HL-60 (cell line): ENCODE measurements around the gene SSX4.

Experiments
- POLR2AphosphoS5 ChIP-seq: IDR thresholded peaks from 2 replicates; pipeline ENCODE4 v1.6.1; 2012; ENCODE audit warnings: low read depth
- TF ChIP-seq, protein P1 (sequence below): IDR thresholded peaks from one replicate; pipeline ENCODE4 v1.5.1; 2011; ENCODE audit warnings: low read length, control low read depth, inconsistent platforms; ENCODE audit not compliant: insufficient read depth

DNA sequence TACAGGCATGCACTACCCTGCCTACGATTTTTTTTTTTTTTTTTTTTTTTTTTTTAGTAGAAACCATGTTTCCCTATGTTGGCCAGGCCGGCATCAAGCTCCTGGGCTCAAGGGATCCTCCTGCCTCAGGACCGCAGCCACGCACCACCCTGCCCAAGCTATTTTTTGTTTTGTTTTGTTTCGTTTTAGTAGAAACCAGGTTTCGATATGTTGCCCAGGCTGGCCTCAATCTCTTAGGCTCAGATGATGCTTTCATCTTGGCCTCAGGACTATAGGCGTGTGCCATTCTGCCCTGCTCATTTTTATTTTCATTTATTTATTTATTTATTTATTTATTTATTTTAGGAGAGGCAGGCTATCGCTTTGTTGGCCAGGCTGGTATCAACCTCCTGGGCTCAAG is 25.7 kb upstream of the SSX4 start:
- TF ChIP-seq POLR2AphosphoS5 = no peak
- TF ChIP-seq, protein P1, sequence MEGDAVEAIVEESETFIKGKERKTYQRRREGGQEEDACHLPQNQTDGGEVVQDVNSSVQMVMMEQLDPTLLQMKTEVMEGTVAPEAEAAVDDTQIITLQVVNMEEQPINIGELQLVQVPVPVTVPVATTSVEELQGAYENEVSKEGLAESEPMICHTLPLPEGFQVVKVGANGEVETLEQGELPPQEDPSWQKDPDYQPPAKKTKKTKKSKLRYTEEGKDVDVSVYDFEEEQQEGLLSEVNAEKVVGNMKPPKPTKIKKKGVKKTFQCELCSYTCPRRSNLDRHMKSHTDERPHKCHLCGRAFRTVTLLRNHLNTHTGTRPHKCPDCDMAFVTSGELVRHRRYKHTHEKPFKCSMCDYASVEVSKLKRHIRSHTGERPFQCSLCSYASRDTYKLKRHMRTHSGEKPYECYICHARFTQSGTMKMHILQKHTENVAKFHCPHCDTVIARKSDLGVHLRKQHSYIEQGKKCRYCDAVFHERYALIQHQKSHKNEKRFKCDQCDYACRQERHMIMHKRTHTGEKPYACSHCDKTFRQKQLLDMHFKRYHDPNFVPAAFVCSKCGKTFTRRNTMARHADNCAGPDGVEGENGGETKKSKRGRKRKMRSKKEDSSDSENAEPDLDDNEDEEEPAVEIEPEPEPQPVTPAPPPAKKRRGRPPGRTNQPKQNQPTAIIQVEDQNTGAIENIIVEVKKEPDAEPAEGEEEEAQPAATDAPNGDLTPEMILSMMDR = no peak
